GM03348 (cell line): ENCODE measurements around the gene EEF1A2.

Experiments
- DNase-seq: peaks from one replicate; pipeline ENCODE4 v3.0.0; 2012; ENCODE audit warnings: low spot score

The EEF1A2 gene

GRCh38 chr20:63499338-63499969 lies 571 bp upstream of the EEF1A2 start:
- DNase-seq = no peak

- DNase-seq = peak; percentile 73
These were observed 642 bp downstream of the EEF1A2 start for GRCh38 chr20:63497946-63498935.

DNA sequence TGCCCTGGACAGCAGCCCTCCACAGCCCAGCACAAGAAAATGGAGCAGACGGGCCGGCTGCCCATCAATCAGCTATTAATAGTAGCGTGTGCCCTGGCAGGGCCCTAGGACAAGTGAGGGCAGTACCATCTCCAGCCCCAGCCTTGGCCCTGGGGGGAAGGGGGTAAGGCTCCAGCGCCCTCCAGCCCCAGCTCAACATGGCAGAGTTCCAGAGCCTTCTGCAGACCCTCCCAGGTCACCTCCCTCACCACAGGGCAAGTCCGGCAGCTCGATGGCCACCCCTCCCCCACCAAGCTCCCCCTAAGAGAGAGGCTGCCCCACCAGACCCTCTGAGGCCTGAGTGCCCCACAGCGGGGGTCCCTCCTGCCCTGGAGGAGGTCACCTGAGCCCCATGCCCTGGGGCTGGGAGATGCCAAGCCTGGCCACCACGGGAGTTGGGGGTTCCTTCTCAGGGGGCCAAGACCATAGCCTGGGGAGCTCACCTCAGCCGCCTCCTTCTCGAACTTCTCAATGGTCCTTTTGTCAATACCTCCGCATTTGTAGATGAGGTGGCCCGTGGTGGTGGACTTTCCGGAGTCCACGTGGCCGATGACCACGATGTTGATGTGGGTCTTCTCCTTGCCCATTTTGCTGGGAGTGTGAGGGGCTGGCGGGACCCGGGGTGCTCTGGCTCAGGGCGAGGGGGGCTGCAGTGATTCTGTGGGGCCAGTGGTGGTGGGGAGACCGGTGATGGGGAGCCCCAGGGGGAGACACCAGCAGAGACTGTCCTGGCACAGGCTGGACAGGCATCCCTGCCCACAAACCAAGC lies 1.5 kb downstream of the EEF1A2 start:
- no peak for DNase-seq

DNA sequence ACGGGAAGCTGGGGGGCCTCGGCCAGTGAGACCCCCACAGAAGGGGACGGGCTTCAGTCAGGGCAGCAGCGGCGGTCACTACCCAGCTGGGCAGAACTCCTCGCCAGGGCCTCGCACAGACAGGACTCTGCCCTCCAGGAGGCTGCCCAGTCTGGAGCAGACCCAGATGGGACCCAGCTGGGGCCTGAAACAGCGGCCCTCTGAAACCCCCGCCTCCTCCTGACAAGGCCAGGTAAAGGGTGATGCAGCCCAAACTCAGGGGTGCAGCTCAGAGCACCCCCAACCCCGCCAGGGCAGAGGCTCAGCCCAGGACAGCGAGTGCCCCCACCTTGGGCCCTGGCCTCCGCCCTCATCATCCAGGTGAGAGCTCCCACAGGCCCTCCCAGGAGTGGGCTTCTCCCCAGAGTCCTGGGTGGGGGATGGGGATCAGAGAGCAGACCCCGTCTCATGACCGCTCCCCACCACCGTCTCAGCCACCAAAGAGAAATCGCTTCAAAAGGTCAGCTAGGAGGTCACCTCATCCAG lies 2.2 kb downstream of the EEF1A2 start:
- DNase-seq = no peak

DNA sequence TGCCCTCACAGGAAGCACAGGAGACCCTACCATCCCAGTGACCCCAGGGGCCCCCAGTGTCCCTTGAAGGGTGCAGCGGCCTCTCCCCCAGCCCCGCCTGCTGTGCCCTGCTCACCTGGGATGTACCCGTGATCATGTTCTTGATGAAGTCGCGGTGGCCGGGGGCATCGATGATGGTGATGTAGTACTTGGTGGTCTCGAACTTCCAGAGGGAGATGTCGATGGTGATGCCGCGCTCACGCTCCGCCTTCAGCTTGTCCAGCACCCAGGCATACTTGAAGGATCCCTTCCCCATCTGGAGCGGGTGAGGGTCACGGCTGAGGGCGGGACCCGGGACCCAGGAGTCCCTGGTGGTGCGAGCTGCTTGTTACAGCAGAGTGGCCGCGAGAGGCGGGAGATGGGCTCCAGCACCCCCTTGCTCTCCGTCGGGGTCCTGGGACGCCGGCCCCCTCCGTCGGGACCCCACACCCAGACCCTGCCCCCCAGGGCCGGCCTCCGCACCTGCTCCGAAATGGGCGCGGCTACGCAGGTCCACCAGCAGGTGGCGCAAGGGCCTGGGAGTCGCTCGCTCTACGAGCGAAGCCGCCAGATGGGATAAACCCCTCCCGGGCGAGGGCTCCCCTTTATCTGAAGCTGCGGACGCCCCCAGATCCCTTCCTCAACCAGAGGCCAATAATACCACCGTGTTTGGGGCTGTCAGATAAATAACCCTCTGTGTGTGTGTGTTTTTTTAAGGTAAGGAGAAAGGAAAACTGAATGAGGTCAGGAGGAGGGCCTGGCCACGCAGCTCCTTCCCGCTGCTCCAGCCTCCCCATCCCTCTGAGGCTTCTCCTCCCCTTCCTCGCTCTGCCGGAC lies 2.9 kb downstream of the EEF1A2 start:
- DNase-seq = peak; percentile 90

DNA sequence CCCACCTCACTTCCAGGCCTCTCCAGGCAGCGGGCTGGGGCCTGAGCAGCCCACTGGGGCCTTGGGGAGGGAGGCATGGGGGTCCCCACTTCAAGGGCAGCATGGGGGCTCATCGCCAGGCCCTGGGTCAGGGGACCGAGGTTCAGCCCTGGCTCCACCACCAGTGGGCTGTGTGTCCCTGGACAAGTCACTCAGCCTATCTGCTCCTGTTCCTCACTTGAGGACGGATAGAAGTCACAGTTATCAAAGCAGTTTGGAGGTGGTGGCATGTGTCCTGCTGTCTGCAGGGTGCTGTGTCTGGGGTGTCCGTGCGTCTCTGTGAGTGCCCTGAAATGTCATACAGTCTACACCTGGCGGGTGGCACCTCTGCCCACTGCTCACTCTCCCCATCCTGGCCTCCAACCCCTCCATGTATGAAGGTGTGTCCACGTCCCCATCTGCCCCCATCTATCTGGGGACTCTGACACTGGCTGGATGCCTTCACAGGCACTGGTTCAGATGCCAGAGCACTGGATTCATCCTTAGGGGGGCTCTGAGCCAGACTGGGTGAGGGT lies 3.6 kb downstream of the EEF1A2 start:
- DNase-seq = no peak

GRCh38 chr20:63494420-63495166 lies 4.3 kb downstream of the EEF1A2 start:
- no peak for DNase-seq

DNA sequence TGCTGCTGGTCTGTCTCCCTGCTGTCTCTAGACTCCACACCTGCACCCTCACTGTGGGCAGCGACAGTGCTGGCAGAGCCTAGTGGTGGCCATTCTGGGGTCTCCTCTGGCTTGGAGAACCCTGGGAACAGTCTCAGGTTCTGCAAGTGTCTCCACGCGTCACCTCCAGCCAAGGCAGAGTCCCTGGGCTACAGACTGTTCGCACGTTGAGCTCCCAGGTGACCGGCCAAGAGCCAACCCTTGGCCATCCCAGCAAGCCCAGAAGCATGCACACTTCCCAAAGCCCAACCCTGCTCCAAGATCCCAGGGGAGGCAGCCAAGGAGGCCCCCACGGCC lies 4.8 kb downstream of the EEF1A2 start:
- DNase-seq = no peak

DNA sequence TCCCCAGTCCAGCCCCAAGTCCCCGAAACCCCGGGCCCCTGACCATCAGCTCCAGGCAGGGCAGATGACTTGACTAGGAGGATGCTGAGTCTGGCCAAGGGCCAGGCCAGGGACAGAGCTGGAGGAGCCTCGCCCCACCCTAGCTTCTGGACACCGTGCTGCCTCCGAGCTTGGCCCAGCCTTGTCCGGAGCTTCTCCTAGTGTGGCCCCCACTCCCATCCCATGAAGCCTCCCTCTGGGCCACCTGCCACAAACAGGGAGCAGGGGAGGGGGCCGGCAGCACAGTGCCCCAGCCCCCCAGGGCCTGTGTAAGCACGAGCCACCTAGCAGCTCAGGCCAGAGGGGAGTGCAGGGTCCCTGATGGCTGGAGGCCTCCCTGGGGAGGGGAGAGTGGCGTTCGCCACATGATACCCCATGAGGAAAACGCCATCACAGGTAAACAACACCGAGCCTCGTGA lies 5.3 kb downstream of the EEF1A2 start:
- no peak for DNase-seq

DNA sequence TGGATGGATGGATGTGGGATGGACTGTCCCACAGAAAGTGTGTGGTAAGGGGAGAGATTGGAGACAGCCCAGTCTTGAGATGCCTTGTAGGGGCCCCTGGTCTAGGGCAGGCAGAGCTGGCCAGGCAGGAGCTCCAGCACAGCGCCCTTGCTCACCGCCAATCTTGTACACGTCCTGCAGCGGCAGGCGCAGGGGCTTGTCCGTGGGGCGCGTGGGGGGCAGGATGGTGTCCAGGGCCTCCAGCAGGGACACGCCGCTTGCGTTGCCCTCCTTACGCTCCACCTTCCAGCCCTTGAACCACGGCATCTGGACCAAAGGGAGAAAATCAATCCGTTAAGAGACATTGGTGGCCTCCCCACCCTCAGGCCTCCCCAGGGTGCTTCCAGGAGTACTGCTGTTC lies 5.9 kb downstream of the EEF1A2 start:
- no peak for DNase-seq

DNA sequence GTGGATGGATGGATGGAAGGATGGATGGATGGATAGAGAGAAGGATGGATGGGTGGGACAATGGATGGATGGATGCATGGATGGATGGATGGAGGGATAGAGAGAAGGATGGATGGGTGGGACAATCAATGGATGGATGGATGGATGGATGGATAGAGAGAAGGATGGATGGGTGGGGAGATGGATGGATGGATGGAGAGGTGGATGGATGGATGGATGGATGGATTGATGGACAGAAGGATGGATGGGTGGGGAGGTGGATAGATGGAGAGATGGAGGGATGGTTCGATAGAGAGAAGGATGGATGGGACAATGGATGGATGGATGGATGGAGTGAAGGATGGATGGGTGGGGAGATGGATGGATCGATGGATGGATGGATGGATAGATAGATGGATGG lies 6.4 kb downstream of the EEF1A2 start:
- DNase-seq = no peak

GRCh38 chr20:63491635-63492230 lies 7.2 kb downstream of the EEF1A2 start:
- DNase-seq = no peak

DNA sequence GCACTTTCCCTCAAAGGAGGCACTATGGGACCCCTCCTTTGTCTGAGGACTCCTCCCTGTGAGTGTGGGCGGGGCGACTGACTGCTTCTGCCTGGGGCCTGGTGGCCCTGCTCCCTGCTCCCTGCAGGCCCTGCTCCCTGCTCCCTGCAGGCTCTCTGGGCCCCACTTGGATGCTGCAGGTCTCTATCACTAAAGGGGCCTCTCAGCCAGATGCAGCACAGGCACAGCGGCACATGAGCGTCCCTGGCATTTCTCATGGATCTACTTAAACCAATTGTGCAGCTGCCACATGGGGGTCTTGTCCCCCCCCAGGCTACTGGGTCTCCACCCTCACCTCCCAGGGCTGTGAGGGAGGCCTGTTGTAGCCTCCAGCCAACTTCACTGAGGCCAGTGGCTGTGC lies 7.8 kb downstream of the EEF1A2 start:
- DNase-seq = no peak

GRCh38 chr20:63490416-63490815 lies 8.5 kb downstream of the EEF1A2 start:
- DNase-seq = no peak

GRCh38 chr20:63488315-63489251 lies 10.3 kb downstream of the EEF1A2 start:
- no peak for DNase-seq

DNA sequence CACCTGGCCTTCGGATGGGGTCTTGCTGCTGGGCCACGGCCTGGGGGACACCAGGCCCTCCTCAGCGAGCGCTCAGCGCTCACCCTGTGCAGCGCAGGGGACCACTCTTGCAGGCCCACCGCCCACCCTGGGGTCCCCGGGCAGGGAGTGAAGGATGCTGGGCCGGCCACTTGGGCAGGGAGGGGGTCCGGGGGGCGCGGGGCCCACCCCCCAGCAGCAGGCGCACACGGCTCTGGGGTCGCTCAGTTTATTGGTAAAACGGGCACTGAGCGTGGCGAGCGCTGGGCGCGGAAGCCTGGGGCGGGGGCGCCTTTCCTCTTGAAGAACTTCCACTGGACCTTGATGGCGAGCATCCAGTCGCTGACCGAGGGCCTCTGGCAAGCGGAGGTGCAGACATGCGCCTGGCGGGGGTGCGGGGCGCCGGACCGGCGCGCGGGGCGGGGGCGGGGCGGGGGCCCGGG lies 11.1 kb downstream of the EEF1A2 start:
- DNase-seq = no peak

DNA sequence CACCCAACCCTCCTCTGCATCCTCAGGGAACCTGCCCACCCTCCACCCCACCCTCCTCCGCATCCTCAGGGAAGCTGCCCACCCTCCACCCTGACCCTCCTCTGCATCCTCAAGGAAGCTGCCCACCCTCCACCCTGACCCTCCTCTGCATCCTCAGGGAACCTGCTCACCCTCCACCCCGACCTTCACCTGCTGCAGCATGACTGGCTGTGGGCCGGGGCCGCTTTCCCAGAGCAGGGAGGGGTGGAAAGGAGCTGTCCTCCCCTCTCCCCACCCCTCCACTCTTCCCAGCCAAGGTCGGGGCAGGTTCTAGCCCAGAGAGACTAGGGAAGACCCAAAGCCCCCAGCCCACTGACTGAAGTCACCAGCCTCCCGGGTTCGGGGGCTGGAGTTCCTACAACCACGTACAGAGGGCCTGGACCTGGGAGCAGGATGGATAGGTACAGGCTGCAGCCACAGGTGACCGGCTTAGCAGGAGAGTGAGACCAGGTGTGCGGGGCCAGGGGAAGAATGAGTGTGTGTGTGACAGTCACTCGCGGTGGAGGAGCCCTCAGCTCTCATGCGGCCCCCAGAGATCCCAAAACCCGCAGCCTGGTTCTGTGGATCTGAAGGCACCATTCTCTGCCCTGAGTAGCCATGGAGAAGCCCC lies 11.6 kb downstream of the EEF1A2 start:
- no peak for DNase-seq

DNA sequence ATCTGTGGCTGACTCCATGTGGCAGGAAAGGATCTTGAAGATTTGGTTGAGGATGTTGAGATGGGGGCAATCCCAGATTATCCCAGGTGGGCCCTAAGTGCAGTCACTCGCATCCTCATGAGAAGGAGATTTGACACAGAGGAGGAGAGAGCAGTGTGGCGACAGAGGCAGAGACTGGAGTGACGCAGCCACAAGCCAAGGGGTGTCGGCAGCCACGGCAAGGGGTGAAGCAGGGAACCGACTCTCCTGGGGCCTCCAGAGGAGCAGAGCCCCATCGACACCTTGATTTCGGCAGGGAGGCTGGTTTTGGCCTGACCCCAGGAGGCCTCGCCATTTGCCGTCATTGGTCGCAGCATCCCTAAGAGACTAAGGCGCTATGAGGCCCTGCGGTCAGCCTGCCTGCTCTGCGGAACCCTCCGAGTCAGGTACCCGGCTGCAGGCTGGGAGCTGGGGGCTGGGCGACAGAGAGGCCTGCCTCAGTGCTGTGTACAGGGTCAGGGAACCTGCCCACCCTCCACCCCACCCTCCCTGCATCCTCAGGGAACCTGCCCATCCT lies 12.5 kb downstream of the EEF1A2 start:
- DNase-seq = no peak
